PC-3 (cell line): ENCODE data around the gene GSG1. TPM values are rescaled to one million over a fixed set of nuclear protein-coding genes. Genes with fewer than 3 reads are reported as not detected.

ENCODE experiments used
- ATAC-seq: fragments of 200-7000 bp; cut with Tn5 transposase; 2 replicates; pipeline ENCODE4 v1.9.1; 2020; ENCODE audit warnings: mild to moderate bottlenecking, moderate library complexity
- BruUV-seq: library from RNA; stranded (reverse); fragments of 400-500 nt; replicated peaks from 2 replicates; lab custom pipeline; 2021; lab: Mats Ljungman, UMichigan
- CTCF ChIA-PET: fragments of 300-600 bp; sonication (Branson Sonifier 250); formaldehyde crosslinking; loops from one replicate; lab custom pipeline; 2022; ENCODE audit warnings: antibody characterized with exemption; lab: Charles Lee
- POLR2A ChIA-PET: fragments of 300-600 bp; sonication (Branson Sonifier 250); formaldehyde crosslinking; loops from one replicate; lab custom pipeline; 2022; ENCODE audit warnings: antibody characterized with exemption; ENCODE audit not compliant: unreplicated experiment; lab: Charles Lee
- DNase-seq: peaks from one replicate; pipeline ENCODE4 v3.0.0-alpha.2; 2015
- H2AFZ ChIP-seq: fragments of 300-600 bp; sonication (generic); 2 replicates; pipeline ENCODE4 v1.6.0; 2016; ENCODE audit warnings: antibody characterized with exemption, low read length
- H3F3A ChIP-seq: fragments of 300-600 bp; sonication (generic); one replicate; pipeline ENCODE4 v1.6.0; 2017; ENCODE audit warnings: antibody characterized with exemption, low read length, control low read depth, mild to moderate bottlenecking; ENCODE audit not compliant: unreplicated experiment
- H3K27ac ChIP-seq: fragments of 300-600 bp; sonication (generic); 2 replicates; pipeline ENCODE4 v1.5.1; 2016; ENCODE audit warnings: mild to moderate bottlenecking, low read length
- H3K27me3 ChIP-seq: fragments of 300-600 bp; sonication (generic); 2 replicates; pipeline ENCODE4 v1.6.1; 2016; ENCODE audit warnings: low read length, mixed read lengths
- H3K36me3 ChIP-seq: fragments of 300-600 bp; sonication (generic); 2 replicates; pipeline ENCODE4 v1.6.1; 2016; ENCODE audit warnings: low read depth, mixed run types, low read length, mixed read lengths
- H3K4me1 ChIP-seq: fragments of 300-600 bp; sonication (generic); 2 replicates; pipeline ENCODE4 v1.5.1; 2016; ENCODE audit warnings: low read length; ENCODE audit not compliant: insufficient read depth
- H3K4me2 ChIP-seq: fragments of 300-600 bp; sonication (generic); 2 replicates; pipeline ENCODE4 v1.6.0; 2016; ENCODE audit warnings: low read length
- H3K4me3 ChIP-seq: fragments of 300-600 bp; sonication (generic); 2 replicates; pipeline ENCODE4 v1.5.1; 2016; ENCODE audit warnings: mild to moderate bottlenecking, low read length, mixed read lengths
- H3K79me2 ChIP-seq: fragments of 300-600 bp; sonication (generic); 2 replicates; pipeline ENCODE4 v1.6.1; 2017; ENCODE audit warnings: low read length, mixed read lengths
- H3K9ac ChIP-seq: fragments of 300-600 bp; sonication (generic); 2 replicates; pipeline ENCODE4 v1.6.0; 2016; ENCODE audit warnings: mild to moderate bottlenecking, low read length
- H3K9me2 ChIP-seq: fragments of 300-600 bp; sonication (generic); replicated peaks from 2 replicates; pipeline ENCODE4 v1.6.1; 2016; ENCODE audit warnings: mixed run types, low read length, mixed read lengths
- H3K9me3 ChIP-seq: fragments of 300-600 bp; sonication (generic); 2 replicates; pipeline ENCODE4 v1.6.1; 2016; ENCODE audit warnings: low read length, mixed read lengths
- H4K20me1 ChIP-seq: fragments of 300-600 bp; sonication (generic); 2 replicates; pipeline ENCODE4 v1.6.1; 2016; ENCODE audit warnings: low read length, mixed read lengths
- EZH2 ChIP-seq: fragments of 300-600 bp; sonication (generic); IDR thresholded peaks from one replicate; pipeline ENCODE4 v1.6.1; 2017; ENCODE audit warnings: antibody characterized with exemption, mild to moderate bottlenecking, low read length; ENCODE audit not compliant: unreplicated experiment
- EZH2phosphoT487 ChIP-seq: fragments of 300-600 bp; sonication (generic); IDR thresholded peaks from 2 replicates; pipeline ENCODE4 v1.6.1; 2018; ENCODE audit warnings: mild to moderate bottlenecking, antibody characterized with exemption, low read length, borderline replicate concordance
- intact Hi-C: fragments of 100-400 bp; cut with micrococcal nuclease; formaldehyde crosslinking; loops from 2 replicates; pipeline ENCODE4 v1.9.0; 2023
- total RNA-seq: library from RNA; depleted of rRNA; stranded (reverse); fragments of >200 nt; gene quantifications from 2 replicates; pipeline ENCODE4 v1.2.3, GENCODE V29; 2014
- TF ChIP-seq, protein P1 (sequence below): fragments of 300-600 bp; sonication (generic); conservative IDR thresholded peaks from 2 replicates; pipeline ENCODE4 v1.5.1; 2017; ENCODE audit warnings: antibody characterized with exemption, low read depth, mild to moderate bottlenecking, low read length

The GSG1 gene
- total RNA-seq, 1 experiment from 2014 or later, result 0.77 TPM

DNA sequence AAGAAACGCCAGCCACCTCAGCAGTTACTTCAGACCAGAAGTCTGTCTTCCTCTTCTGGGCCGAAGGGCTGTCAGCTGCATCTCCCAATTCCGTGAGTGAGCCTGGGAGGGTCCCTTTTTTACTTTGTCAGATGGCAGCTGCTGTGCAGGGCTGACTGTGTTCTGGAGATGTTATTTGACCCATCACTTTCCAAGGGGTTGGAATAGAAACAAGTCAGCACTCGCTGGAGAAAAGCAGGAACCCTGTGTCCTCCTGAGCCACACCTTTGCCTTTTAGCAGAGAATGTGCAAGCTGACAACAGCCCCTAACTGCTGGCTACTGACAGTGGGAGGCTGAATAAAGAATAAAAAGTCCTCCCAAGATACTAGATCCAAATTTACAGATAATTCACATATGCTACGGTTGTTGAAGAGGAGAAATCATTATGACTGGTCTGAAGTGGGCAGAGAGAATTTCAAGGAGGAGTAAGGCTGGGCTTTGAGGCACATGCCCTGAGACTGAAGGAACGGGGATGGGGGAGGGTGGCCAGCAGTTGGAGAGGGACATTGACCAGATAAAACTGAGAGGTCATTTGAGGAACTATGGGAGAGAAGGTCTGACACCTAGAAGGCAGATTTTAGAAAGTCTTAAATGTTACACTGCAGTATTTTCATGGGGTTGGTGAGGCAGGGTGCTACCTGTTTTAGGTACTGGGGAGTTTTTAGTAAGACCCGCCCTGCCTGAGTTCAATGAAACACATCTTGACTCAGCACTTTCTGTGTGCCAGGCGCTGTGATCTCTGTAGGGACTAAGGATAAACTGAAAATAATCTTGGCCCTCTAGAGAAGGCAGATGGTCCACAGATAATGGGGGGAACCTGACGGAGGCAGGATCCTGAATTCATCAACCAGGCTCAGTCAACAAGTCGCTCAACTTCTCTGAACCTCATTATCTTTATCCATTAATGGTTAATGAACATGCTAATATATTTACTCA lies 31.9 kb downstream of the GSG1 start:
- no peak overlapping the region for H3K4me2 ChIP-seq
- no peak overlapping the region for H3K27ac ChIP-seq
- ATAC-seq, result no peak
- no peaks in the 10 kb centered on the region for H3F3A ChIP-seq
- BruUV-seq, result no TSS peak
- ChIA-PET CTCF (no interaction called here), POLR2A (no interaction called here)
- H3K9ac ChIP-seq, result no peak overlapping the region
- no peaks in the 10 kb centered on the region for H3K9me2 ChIP-seq
- no peaks in the 10 kb centered on the region for H3K36me3 ChIP-seq
- no peaks in the 10 kb centered on the region for H3K79me2 ChIP-seq
- H2AFZ ChIP-seq, result no peak overlapping the region
- H4K20me1 ChIP-seq, result no peaks in the 10 kb centered on the region
- intact Hi-C loops, result no loop called here
- H3K27me3 ChIP-seq, result no peaks in the 10 kb centered on the region
- TF ChIP-seq EZH2 (no peak), EZH2phosphoT487 (no peak)
- TF ChIP-seq, protein P1, sequence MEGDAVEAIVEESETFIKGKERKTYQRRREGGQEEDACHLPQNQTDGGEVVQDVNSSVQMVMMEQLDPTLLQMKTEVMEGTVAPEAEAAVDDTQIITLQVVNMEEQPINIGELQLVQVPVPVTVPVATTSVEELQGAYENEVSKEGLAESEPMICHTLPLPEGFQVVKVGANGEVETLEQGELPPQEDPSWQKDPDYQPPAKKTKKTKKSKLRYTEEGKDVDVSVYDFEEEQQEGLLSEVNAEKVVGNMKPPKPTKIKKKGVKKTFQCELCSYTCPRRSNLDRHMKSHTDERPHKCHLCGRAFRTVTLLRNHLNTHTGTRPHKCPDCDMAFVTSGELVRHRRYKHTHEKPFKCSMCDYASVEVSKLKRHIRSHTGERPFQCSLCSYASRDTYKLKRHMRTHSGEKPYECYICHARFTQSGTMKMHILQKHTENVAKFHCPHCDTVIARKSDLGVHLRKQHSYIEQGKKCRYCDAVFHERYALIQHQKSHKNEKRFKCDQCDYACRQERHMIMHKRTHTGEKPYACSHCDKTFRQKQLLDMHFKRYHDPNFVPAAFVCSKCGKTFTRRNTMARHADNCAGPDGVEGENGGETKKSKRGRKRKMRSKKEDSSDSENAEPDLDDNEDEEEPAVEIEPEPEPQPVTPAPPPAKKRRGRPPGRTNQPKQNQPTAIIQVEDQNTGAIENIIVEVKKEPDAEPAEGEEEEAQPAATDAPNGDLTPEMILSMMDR, result no peak
- no peak for DNase-seq
- no peaks in the 10 kb centered on the region for H3K4me1 ChIP-seq
- no peak overlapping the region for H3K4me3 ChIP-seq
- H3K9me3 ChIP-seq, result no peaks in the 10 kb centered on the region

- no peaks in the 10 kb centered on the region for H3K36me3 ChIP-seq
- no peak overlapping the region for H2AFZ ChIP-seq
- no peak overlapping the region for H3K27ac ChIP-seq
- no peak overlapping the region for H3K4me3 ChIP-seq
- H3K9me2 ChIP-seq, result no peaks in the 10 kb centered on the region
- H3K4me1 ChIP-seq, result no peaks in the 10 kb centered on the region
- no peaks in the 10 kb centered on the region for H3K79me2 ChIP-seq
- H3K4me2 ChIP-seq, result no peak overlapping the region
- no peaks in the 10 kb centered on the region for H3F3A ChIP-seq
- no peaks in the 10 kb centered on the region for H3K27me3 ChIP-seq
- POLR2A ChIA-PET, result interaction anchor here (0.5 kb wide), 1 partner anchor 127 kb away, joined by 7 read pairs; the partner anchor contains the start of gene EMP1
- no peaks in the 10 kb centered on the region for H3K9me3 ChIP-seq
- ATAC-seq, result no peak
- no peak for DNase-seq
- TF ChIP-seq, protein P1, result no peak
- no peak for TF ChIP-seq EZH2phosphoT487
- no peak for TF ChIP-seq EZH2
- no TSS peak for BruUV-seq
- CTCF ChIA-PET, result no interaction called here
- intact Hi-C loops, result no loop called here
- no peaks in the 10 kb centered on the region for H4K20me1 ChIP-seq
- no peak overlapping the region for H3K9ac ChIP-seq
These were observed 34.1 kb downstream of the GSG1 start for GRCh38 chr12:13069380-13069779.

DNA sequence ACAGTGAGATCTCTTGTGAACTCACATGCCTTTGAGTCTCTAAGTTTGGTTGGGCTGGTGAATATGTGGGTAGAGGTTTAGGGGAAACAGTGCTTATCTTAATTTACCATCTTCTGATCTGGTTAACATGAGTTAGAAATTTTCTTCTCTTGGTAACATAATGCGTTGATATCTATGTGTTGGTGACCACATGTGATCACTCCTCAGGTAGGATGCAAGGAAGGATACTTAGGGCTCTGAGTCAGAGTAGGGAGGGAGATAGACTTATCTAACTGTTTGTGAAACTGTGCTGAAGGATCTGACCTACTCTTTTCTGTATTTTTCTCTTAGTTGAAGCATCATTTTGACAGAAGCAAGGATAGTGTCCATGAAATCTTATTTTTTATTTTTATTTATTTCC lies 36.1 kb downstream of the GSG1 start:
- H3K27ac ChIP-seq, result no peak overlapping the region
- H3K27me3 ChIP-seq, result no peaks in the 10 kb centered on the region
- H4K20me1 ChIP-seq, result no peaks in the 10 kb centered on the region
- H3K9me2 ChIP-seq, result no peaks in the 10 kb centered on the region
- POLR2A ChIA-PET, result no interaction called here
- H3F3A ChIP-seq, result no peaks in the 10 kb centered on the region
- no peak overlapping the region for H3K9ac ChIP-seq
- TF ChIP-seq EZH2phosphoT487 (no peak), EZH2 (no peak)
- TF ChIP-seq, protein P1, result no peak
- DNase-seq (no peak), ATAC-seq (no peak)
- no peak overlapping the region for H3K4me2 ChIP-seq
- no peak overlapping the region for H3K4me3 ChIP-seq
- H2AFZ ChIP-seq, result no peak overlapping the region
- H3K36me3 ChIP-seq, result no peaks in the 10 kb centered on the region
- BruUV-seq, result no TSS peak
- intact Hi-C loops, result no loop called here
- H3K79me2 ChIP-seq, result no peaks in the 10 kb centered on the region
- H3K9me3 ChIP-seq, result no peaks in the 10 kb centered on the region
- CTCF ChIA-PET, result no interaction called here
- no peaks in the 10 kb centered on the region for H3K4me1 ChIP-seq
